ENCODE measurements around the gene COTL1. TPM values are rescaled to one million over a fixed set of nuclear protein-coding genes. Genes with fewer than 3 reads are reported as not detected.
"Not testable (repeated sequence)": the region's sequence is repeated elsewhere in the genome, so short reads cannot be mapped to it uniquely, and the experiment has no call there.

COTL1 gene
- total RNA-seq, 4 donors from 2014 or later = 7.9 to 12.9 (median 10.3) TPM

DNA sequence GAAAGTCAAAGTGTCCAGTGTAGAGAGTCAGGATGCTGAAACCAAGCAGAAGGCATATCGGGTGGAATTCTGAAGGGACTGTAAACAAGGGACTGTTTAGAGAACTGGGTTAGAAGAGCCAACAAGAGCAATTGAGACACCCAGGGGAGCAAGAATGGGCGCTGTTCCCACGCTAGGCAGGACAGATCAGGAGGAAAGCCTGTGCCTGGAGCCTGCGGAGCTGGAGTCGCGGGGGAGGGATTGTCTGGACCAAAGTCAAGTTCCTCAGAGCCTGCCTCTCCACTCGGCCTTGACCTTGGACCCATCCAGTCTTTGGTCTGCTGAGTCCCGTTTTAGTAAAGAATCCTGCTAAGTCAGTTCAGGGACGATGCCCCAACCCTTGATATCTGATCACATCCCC lies 15.7 kb upstream of the COTL1 start:
- H3K4me1 ChIP-seq = peaks cover 10% of the 10 kb centered on the region
- TF ChIP-seq EP300 (IDR thresholded peaks at IDR 0.05) (no peak), POLR2AphosphoS5 (IDR thresholded peaks at IDR 0.05) (no peak), POLR2A (IDR thresholded peaks at IDR 0.05) (no peak)
- H3K9me3 ChIP-seq = no peaks in the 10 kb centered on the region
- no peaks in the 10 kb centered on the region for H3K36me3 ChIP-seq
- WGBS = 54% methylated on average over 9 of the region's 9 CpGs
- H3K27me3 ChIP-seq = no peaks in the 10 kb centered on the region
- H3K4me3 ChIP-seq = no peak overlapping the region
- no peak overlapping the region for H3K27ac ChIP-seq
- DNase-seq (ENCODE audit: low spot score in 2 of 2) = no peak

DNA sequence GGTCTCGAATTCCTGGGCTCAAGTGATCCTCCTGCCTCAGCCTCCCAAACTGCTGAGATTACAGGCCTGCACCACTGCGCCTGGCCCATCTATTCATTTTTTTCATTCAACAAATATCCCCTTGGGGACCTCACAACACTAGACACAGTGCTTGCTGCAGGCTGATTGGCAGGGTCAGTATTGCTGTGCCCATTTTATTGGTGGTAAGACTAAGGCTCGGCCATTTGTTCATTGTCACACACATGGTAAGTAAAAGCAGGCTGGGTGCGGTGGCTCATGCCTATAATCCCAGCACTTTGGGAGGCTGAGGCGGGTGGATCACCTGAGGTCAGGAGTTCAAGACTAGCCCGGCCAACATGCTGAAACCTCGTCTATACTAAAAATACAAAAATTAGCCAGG lies 15.0 kb upstream of the COTL1 start:
- H3K27me3 ChIP-seq; H3K4me1 ChIP-seq; H3K36me3 ChIP-seq; H3K27ac ChIP-seq; H3K4me3 ChIP-seq; H3K9me3 ChIP-seq; DNase-seq (ENCODE audit: low spot score in 2 of 2): not testable (repeated sequence)
- WGBS = 94% methylated on average over 7 of the region's 7 CpGs

DNA sequence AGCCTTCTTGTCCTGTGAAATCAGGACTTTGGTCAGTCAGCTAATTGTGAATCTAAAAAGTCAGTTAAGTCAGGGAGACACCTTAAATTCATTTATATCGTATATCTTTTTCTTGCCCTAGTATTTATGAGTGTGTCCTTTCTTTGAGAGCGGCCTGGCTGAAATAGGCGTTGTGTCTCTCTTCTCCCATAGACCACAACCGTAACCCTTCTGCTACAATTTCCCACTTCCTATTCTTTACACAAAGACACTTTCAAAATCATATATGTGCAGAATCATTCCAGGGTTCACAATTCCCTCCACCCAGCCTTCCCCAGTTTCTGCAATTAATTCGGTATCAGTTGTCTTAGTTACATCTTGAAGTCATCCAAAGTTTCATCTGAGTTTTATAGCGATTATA lies 14.0 kb upstream of the COTL1 start:
- Histone ChIP-seq H3K9me3 (no peaks in the 10 kb centered on the region), H3K27ac (no peak overlapping the region), H3K27me3 (no peaks in the 10 kb centered on the region), H3K4me1 (peaks cover 10% of the 10 kb centered on the region), H3K36me3 (no peaks in the 10 kb centered on the region), H3K4me3 (no peak overlapping the region)
- no peak for DNase-seq (ENCODE audit: low spot score in 2 of 2)
- 82% methylated on average over 6 of the region's 6 CpGs for WGBS
- TF ChIP-seq, protein P1, sequence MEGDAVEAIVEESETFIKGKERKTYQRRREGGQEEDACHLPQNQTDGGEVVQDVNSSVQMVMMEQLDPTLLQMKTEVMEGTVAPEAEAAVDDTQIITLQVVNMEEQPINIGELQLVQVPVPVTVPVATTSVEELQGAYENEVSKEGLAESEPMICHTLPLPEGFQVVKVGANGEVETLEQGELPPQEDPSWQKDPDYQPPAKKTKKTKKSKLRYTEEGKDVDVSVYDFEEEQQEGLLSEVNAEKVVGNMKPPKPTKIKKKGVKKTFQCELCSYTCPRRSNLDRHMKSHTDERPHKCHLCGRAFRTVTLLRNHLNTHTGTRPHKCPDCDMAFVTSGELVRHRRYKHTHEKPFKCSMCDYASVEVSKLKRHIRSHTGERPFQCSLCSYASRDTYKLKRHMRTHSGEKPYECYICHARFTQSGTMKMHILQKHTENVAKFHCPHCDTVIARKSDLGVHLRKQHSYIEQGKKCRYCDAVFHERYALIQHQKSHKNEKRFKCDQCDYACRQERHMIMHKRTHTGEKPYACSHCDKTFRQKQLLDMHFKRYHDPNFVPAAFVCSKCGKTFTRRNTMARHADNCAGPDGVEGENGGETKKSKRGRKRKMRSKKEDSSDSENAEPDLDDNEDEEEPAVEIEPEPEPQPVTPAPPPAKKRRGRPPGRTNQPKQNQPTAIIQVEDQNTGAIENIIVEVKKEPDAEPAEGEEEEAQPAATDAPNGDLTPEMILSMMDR (IDR thresholded peaks at IDR 0.05) = no peak
- TF ChIP-seq EP300 (IDR thresholded peaks at IDR 0.05) (no peak), POLR2A (IDR thresholded peaks at IDR 0.05) (no peak), POLR2AphosphoS5 (IDR thresholded peaks at IDR 0.05) (no peak)

DNA sequence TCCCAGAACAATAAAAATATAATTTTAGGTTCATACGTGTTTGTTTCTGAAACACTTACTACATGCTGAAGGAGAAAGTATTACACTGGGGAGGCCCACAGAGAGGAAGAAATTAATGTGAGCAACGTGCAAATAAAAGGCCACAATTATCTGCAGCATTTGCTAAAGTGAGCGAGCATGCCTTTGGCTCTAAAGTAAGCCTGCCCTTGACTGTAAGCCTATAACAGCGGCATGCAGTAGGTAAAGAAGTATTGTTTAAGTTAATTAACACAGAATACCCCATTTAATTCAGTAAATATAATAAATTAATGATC lies 13.2 kb upstream of the COTL1 start:
- 87% methylated on average over 4 of the region's 4 CpGs for WGBS
- Histone ChIP-seq H3K9me3 (no peaks in the 10 kb centered on the region), H3K27ac (no peak overlapping the region), H3K36me3 (no peaks in the 10 kb centered on the region), H3K27me3 (no peaks in the 10 kb centered on the region), H3K4me1 (peaks cover 8% of the 10 kb centered on the region), H3K4me3 (no peak overlapping the region)
- no peak for DNase-seq (ENCODE audit: low spot score in 2 of 2)
- TF ChIP-seq POLR2A (IDR thresholded peaks at IDR 0.05) (no peak), EP300 (IDR thresholded peaks at IDR 0.05) (no peak), POLR2AphosphoS5 (IDR thresholded peaks at IDR 0.05) (no peak)
- TF ChIP-seq, protein P1 (IDR thresholded peaks at IDR 0.05) = no peak

DNA sequence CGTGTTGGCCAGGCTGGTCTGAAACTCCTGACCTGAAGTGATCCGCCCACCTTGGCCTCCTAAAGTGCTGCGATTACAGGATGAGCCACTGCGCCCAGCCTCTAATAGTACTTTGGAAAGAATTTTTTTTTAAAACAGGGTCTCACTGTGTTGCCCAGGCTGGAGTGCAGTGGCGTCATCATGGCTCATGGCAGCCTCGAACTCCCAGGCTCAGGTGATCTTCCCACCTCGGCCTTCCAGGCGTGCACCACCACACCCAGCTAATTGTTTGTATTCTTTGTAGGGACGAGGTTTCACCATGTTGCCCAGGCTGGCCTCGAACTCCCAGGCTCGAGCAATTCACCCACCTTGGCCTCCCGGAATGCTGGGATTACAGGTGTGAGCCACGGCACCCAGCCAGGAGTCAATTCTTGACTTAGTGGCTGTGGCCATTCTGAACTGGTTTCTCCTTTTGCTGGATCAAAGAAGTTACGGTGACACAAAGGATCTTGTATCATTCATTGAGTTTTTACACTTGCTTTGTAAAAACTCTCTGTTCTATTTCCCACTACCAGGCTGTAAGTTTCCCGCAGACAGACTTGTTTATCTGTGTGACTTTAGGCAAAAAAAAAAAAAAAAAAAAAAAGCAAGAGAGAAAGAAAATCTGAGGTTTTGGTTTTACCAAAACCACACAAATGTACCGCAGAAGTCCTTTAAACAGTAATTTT lies 12.7 kb upstream of the COTL1 start:
- Histone ChIP-seq H3K4me3 (no peak overlapping the region), H3K27me3 (no peaks in the 10 kb centered on the region), H3K4me1 (peaks cover 3% of the 10 kb centered on the region), H3K9me3 (no peaks in the 10 kb centered on the region), H3K36me3 (no peaks in the 10 kb centered on the region), H3K27ac (no peak overlapping the region)
- no peak for TF ChIP-seq POLR2A (IDR thresholded peaks at IDR 0.05)
- TF ChIP-seq, protein P1 (IDR thresholded peaks at IDR 0.05) = no peak
- no peak for TF ChIP-seq EP300 (IDR thresholded peaks at IDR 0.05)
- TF ChIP-seq POLR2AphosphoS5 (IDR thresholded peaks at IDR 0.05) = no peak
- WGBS = 90% methylated on average over 16 of the region's 16 CpGs
- DNase-seq (ENCODE audit: low spot score in 2 of 2) = no peak

DNA sequence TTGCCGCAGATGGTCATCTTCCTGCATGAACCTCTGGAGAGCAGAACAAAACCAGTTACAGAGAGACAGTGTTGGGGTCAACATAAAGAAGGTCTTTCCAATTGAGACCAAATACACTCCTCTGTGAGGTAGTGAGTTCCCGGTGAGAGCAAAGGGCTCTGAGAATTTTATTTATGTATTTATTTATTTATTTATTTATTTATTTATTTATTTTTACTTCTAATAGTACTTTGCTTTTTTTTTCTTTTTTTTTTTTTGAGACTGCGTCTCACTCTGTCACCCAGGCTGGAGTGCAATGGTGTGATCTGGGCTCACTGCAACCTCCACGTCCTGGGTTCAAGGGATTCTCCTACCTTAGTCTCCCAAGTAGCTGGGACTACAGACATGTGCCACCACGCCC lies 12.1 kb upstream of the COTL1 start:
- WGBS = 83% methylated on average over 5 of the region's 5 CpGs
- Histone ChIP-seq H3K36me3 (no peaks in the 10 kb centered on the region), H3K9me3 (no peaks in the 10 kb centered on the region), H3K4me1 (no peaks in the 10 kb centered on the region), H3K27me3 (no peaks in the 10 kb centered on the region), H3K27ac (no peak overlapping the region), H3K4me3 (no peak overlapping the region)
- DNase-seq (ENCODE audit: low spot score in 2 of 2) = no peak
- TF ChIP-seq, protein P1 (IDR thresholded peaks at IDR 0.05) = no peak
- TF ChIP-seq EP300 (IDR thresholded peaks at IDR 0.05) (no peak), POLR2A (IDR thresholded peaks at IDR 0.05) (no peak), POLR2AphosphoS5 (IDR thresholded peaks at IDR 0.05) (no peak)
